ENCODE measurements around the gene TRIM74.
"Not testable (repeated sequence)": the region's sequence is repeated elsewhere in the genome, so short reads cannot be mapped to it uniquely, and the experiment has no call there.

DNA sequence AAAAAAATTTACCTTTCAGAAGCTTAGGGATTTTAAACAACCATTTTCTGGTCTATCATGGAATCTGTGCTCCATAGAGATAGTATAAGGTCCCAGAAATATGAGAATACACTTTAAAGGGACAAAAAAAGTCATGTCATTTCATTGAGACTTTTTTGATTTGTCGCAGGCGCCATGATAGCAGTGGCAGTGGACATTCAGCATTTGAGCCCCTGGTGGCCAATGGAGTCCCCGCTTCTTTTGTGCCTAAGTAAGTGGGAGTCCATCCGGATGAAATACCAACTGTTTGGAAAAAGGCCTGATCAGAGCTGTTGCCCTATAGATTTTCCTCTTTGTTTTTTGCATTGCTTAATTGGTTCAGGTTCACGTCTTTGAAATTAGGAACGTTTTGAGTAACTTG lies 41.0 kb downstream of the TRIM74 start:
- TF ChIP-seq, protein P1, sequence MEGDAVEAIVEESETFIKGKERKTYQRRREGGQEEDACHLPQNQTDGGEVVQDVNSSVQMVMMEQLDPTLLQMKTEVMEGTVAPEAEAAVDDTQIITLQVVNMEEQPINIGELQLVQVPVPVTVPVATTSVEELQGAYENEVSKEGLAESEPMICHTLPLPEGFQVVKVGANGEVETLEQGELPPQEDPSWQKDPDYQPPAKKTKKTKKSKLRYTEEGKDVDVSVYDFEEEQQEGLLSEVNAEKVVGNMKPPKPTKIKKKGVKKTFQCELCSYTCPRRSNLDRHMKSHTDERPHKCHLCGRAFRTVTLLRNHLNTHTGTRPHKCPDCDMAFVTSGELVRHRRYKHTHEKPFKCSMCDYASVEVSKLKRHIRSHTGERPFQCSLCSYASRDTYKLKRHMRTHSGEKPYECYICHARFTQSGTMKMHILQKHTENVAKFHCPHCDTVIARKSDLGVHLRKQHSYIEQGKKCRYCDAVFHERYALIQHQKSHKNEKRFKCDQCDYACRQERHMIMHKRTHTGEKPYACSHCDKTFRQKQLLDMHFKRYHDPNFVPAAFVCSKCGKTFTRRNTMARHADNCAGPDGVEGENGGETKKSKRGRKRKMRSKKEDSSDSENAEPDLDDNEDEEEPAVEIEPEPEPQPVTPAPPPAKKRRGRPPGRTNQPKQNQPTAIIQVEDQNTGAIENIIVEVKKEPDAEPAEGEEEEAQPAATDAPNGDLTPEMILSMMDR (IDR thresholded peaks at IDR 0.05; ENCODE audit: low read depth, low read length): not testable (repeated sequence)
- TF ChIP-seq EZH2phosphoT487 (IDR thresholded peaks at IDR 0.05; ENCODE audit: low read depth): not testable (repeated sequence)
